Spinal cord (tissue), 10 donors: ENCODE measurements around the gene GNA15. TPM values are rescaled to one million over a fixed set of nuclear protein-coding genes. Genes with fewer than 3 reads are reported as not detected.

Experiments used
- DNase-seq, 6 donors: peaks; one replicate each; pipeline versions ENCODE4 v3.0.0 to v3.0.0-alpha.2; 2013 to 2015; ENCODE audit warnings: low spot score in 6 of 6, low read depth in 4 of 6
- H3K27ac ChIP-seq: one replicate; pipeline ENCODE4 v1.5.1; 2013; ENCODE audit warnings: low read depth, low read length, control low read depth
- H3K27me3 ChIP-seq: one replicate; pipeline ENCODE4 v1.6.1; 2013; ENCODE audit warnings: low read length; ENCODE audit not compliant: control insufficient read depth, insufficient read depth
- H3K36me3 ChIP-seq: one replicate; pipeline ENCODE4 v1.6.1; 2013; ENCODE audit warnings: low read length; ENCODE audit not compliant: control insufficient read depth, insufficient read depth
- H3K4me1 ChIP-seq: one replicate; pipeline ENCODE4 v1.6.1; 2013; ENCODE audit warnings: low read length; ENCODE audit not compliant: control insufficient read depth, insufficient read depth
- H3K4me3 ChIP-seq: one replicate; pipeline ENCODE4 v1.5.1; 2013; ENCODE audit warnings: low read depth, low read length, control low read depth
- H3K9me3 ChIP-seq: one replicate; pipeline ENCODE4 v1.6.1; 2013; ENCODE audit warnings: low read length; ENCODE audit not compliant: control insufficient read depth, insufficient read depth
- WGBS: methylation state at CpG from one replicate; pipeline ENCODE4 v1.1.5; 2013; ENCODE audit warnings: missing lambda C conversion rate; ENCODE audit not compliant: insufficient coverage; 5-methylcytosine and 5-hydroxymethylcytosine counted together
- polyA plus RNA-seq, 2 donors: library from polyadenylated mRNA; unstranded; fragments of 120-200 nt; gene quantifications; one replicate each; pipeline ENCODE4 v1.2.1, GENCODE V29; 2013; ENCODE audit not compliant: insufficient read length in 2 of 2
- total RNA-seq, 2 donors: library from RNA; depleted of rRNA in 1 of 2; stranded (reverse); fragments of 120-200 nt in 1 of 2; fragments of >200 nt in 1 of 2; gene quantifications; one replicate each; pipeline versions ENCODE4 v1.2.3 to v1.2.4, GENCODE V29; 2013 to 2014
- donor health status: healthy.

GNA15 gene
- total and polyA plus RNA-seq, 4 donors: 2.1 to 3.6 (median 3.1) TPM

GRCh38 chr19:3203805-3204645, 68.2 kb downstream of the GNA15 start:
- 97% methylated on average over 38 of the region's 43 CpGs for WGBS
- no peaks in the 10 kb centered on the region for H3K27me3 ChIP-seq
- H3K9me3 ChIP-seq: no peaks in the 10 kb centered on the region
- H3K4me3 ChIP-seq: no peak overlapping the region
- DNase-seq: no peak
- H3K4me1 ChIP-seq: no peaks in the 10 kb centered on the region
- H3K27ac ChIP-seq: no peak overlapping the region
- peaks cover 98% of the 10 kb centered on the region for H3K36me3 ChIP-seq

- no peaks in the 10 kb centered on the region for H3K4me1 ChIP-seq
- H3K36me3 ChIP-seq: peaks cover 99% of the 10 kb centered on the region
- no peak for DNase-seq
- WGBS: 95% methylated on average over 35 of the region's 35 CpGs
- no peaks in the 10 kb centered on the region for H3K27me3 ChIP-seq
- no peak overlapping the region for H3K4me3 ChIP-seq
- H3K9me3 ChIP-seq: no peaks in the 10 kb centered on the region
- no peak overlapping the region for H3K27ac ChIP-seq
These were observed 68.9 kb downstream of the GNA15 start for GRCh38 chr19:3204646-3205275.

GRCh38 chr19:3206216-3206953, 70.6 kb downstream of the GNA15 start:
- 94% methylated on average over 17 of the region's 28 CpGs for WGBS
- Histone ChIP-seq H3K4me1 (no peaks in the 10 kb centered on the region), H3K27ac (no peak overlapping the region), H3K9me3 (no peaks in the 10 kb centered on the region), H3K4me3 (no peak overlapping the region), H3K27me3 (no peaks in the 10 kb centered on the region), H3K36me3 (peaks cover 89% of the 10 kb centered on the region)
- DNase-seq: no peak

GRCh38 chr19:3207461-3208242, 71.8 kb downstream of the GNA15 start:
- no peaks in the 10 kb centered on the region for H3K27me3 ChIP-seq
- no peaks in the 10 kb centered on the region for H3K9me3 ChIP-seq
- no peak for DNase-seq
- WGBS: 84% methylated on average over 35 of the region's 43 CpGs
- no peak overlapping the region for H3K4me3 ChIP-seq
- H3K36me3 ChIP-seq: peaks cover 78% of the 10 kb centered on the region
- no peak overlapping the region for H3K27ac ChIP-seq
- no peaks in the 10 kb centered on the region for H3K4me1 ChIP-seq

- Histone ChIP-seq H3K4me1 (no peaks in the 10 kb centered on the region), H3K36me3 (peaks cover 70% of the 10 kb centered on the region), H3K9me3 (no peaks in the 10 kb centered on the region), H3K4me3 (no peak overlapping the region), H3K27ac (no peak overlapping the region), H3K27me3 (no peaks in the 10 kb centered on the region)
- 90% methylated on average over 19 of the region's 33 CpGs for WGBS
- no peak for DNase-seq
These were observed 72.7 kb downstream of the GNA15 start for GRCh38 chr19:3208317-3209207.

- Histone ChIP-seq H3K36me3 (peaks cover 58% of the 10 kb centered on the region), H3K4me3 (no peak overlapping the region), H3K27ac (no peak overlapping the region), H3K4me1 (no peaks in the 10 kb centered on the region), H3K9me3 (no peaks in the 10 kb centered on the region), H3K27me3 (no peaks in the 10 kb centered on the region)
- peak in 2 of 6 donors; percentile 20 to 22 for DNase-seq
- 57% methylated on average over 18 of the region's 20 CpGs for WGBS
These were observed 74.6 kb downstream of the GNA15 start for GRCh38 chr19:3210347-3211017.

- no peaks in the 10 kb centered on the region for H3K9me3 ChIP-seq
- DNase-seq: no peak
- no peak overlapping the region for H3K27ac ChIP-seq
- 67% methylated on average over 11 of the region's 12 CpGs for WGBS
- no peaks in the 10 kb centered on the region for H3K4me1 ChIP-seq
- no peaks in the 10 kb centered on the region for H3K27me3 ChIP-seq
- no peak overlapping the region for H3K4me3 ChIP-seq
- peaks cover 52% of the 10 kb centered on the region for H3K36me3 ChIP-seq
These were observed 75.4 kb downstream of the GNA15 start for GRCh38 chr19:3211191-3211590.

GRCh38 chr19:3213159-3213558, 77.3 kb downstream of the GNA15 start:
- Histone ChIP-seq H3K9me3 (no peaks in the 10 kb centered on the region), H3K36me3 (peaks cover 32% of the 10 kb centered on the region), H3K4me1 (no peaks in the 10 kb centered on the region), H3K4me3 (no peak overlapping the region), H3K27me3 (no peaks in the 10 kb centered on the region), H3K27ac (no peak overlapping the region)
- DNase-seq: no peak
- WGBS: 89% methylated on average over 7 of the region's 7 CpGs
